Uterus (tissue), 4 donors: ENCODE results near the gene MFSD2A. TPM values are rescaled to one million over a fixed set of nuclear protein-coding genes. Genes with fewer than 3 reads are reported as not detected.

Experiments
- DNase-seq, 2 donors: peaks; one replicate each; pipeline ENCODE4 v3.0.0-alpha.2; 2019 to 2020
- H3K27ac ChIP-seq, 2 donors: fragments of 200-600 bp; sonication (generic); 1 replicate in 1 of 2; 2 replicates in 1 of 2; pipeline ENCODE4 v1.5.1; 2016 to 2018
- H3K27me3 ChIP-seq, 2 donors: fragments of 200-600 bp; sonication (generic); one replicate each; pipeline ENCODE4 v1.5.1; 2018 to 2019; ENCODE audit warnings: control low read depth in 1 of 2
- H3K36me3 ChIP-seq, 2 donors: fragments of 200-600 bp; sonication (generic); one replicate each; pipeline ENCODE4 v1.5.1; 2019; ENCODE audit warnings: control low read depth in 1 of 2
- H3K4me1 ChIP-seq, 2 donors: fragments of 200-600 bp; sonication (generic); one replicate each; pipeline ENCODE4 v1.5.1; 2018 to 2019; ENCODE audit warnings: control low read depth in 1 of 2
- H3K4me3 ChIP-seq, 2 donors: fragments of 200-600 bp; sonication (generic); 1 replicate in 1 of 2; 2 replicates in 1 of 2; pipeline ENCODE4 v1.5.1; 2018 to 2019; ENCODE audit warnings: mild to moderate bottlenecking in 1 of 2
- H3K9me3 ChIP-seq, 2 donors: fragments of 200-600 bp; sonication (generic); one replicate each; pipeline ENCODE4 v1.5.1; 2019; ENCODE audit warnings: control low read depth in 1 of 2
- POLR2A ChIP-seq, 2 donors: fragments of 450-650 bp; IDR thresholded peaks; one replicate each; pipeline ENCODE4 v1.6.1; 2016; ENCODE audit warnings: antibody characterized with exemption in 2 of 2, mild to moderate bottlenecking in 1 of 2, moderate library complexity in 1 of 2
- intact Hi-C: fragments of 100-400 bp; cut with DNase I; formaldehyde crosslinking; loops from one replicate; pipeline ENCODE4 v1.15.1; 2023; ENCODE audit warnings: low total_unique reads
- total RNA-seq, 4 donors: library from RNA; depleted of rRNA in 3 of 4; stranded (reverse); fragments of >200 nt in 3 of 4; gene quantifications; one replicate each; pipeline versions ENCODE4 v1.1.0 to v1.2.4, GENCODE V29; 2014 to 2023
- TF ChIP-seq, protein P1 (sequence below), 4 experiments: fragments of 200-600 bp in 2 of 4; fragments of 450-650 bp in 2 of 4; sonication (generic) in 2 of 4; IDR thresholded peaks; one replicate each; pipeline ENCODE4 v1.5.1; 2016 to 2019; ENCODE audit warnings: antibody characterized with exemption in 4 of 4, mild to moderate bottlenecking in 2 of 4, moderate library complexity in 1 of 4
- donor health status: DM: yes; HTN: yes; CAD: no.

Gene MFSD2A
- total RNA-seq: 10 to 100 TPM in 1 of 4 donors, 1 to 10 TPM in 3; 2.0 to 16.2 (median 6.5) TPM

DNA sequence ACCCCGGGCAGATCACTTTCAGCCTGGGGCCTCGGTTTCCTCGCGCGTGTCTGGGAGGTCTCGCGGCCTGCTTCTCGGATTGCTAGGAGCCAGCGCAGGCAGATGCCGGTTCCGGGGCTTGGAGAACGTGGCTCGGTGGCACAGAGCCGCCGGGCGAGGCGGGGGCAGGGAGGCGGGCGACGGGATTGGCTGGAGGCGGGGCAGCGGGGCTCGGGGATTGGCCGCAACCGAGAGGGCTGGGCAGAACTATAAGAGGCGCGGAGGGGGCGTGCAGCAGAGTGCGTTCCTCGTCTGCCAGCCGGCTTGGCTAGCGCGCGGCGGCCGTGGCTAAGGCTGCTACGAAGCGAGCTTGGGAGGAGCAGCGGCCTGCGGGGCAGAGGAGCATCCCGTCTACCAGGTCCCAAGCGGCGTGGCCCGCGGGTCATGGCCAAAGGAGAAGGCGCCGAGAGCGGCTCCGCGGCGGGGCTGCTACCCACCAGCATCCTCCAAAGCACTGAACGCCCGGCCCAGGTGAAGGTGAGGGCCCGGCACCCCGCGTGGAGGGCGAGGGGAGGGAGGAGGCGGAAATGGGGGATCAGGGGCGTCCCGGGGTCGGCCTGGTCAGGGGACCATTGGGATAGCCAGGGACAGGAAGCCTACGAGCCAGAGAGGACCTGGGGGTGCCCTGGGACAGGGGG lies at the start of gene MFSD2A:
MFSD2A (plus strand) TSS at position 276 of the 677 bp plus-strand sequence; CDS start at position 424, 148 bp downstream.
- peak within 1 kb of the TSS in 1 of 2 donors; percentile 71 for H3K27ac ChIP-seq
- H3K36me3 ChIP-seq: no peaks in the 10 kb centered on the region
- TF ChIP-seq, protein P1, sequence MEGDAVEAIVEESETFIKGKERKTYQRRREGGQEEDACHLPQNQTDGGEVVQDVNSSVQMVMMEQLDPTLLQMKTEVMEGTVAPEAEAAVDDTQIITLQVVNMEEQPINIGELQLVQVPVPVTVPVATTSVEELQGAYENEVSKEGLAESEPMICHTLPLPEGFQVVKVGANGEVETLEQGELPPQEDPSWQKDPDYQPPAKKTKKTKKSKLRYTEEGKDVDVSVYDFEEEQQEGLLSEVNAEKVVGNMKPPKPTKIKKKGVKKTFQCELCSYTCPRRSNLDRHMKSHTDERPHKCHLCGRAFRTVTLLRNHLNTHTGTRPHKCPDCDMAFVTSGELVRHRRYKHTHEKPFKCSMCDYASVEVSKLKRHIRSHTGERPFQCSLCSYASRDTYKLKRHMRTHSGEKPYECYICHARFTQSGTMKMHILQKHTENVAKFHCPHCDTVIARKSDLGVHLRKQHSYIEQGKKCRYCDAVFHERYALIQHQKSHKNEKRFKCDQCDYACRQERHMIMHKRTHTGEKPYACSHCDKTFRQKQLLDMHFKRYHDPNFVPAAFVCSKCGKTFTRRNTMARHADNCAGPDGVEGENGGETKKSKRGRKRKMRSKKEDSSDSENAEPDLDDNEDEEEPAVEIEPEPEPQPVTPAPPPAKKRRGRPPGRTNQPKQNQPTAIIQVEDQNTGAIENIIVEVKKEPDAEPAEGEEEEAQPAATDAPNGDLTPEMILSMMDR (IDR thresholded peaks at IDR 0.05): no peak
- peak; percentile 23 to 60 for TF ChIP-seq POLR2A (IDR thresholded peaks at IDR 0.05)
- DNase-seq: peak; percentile 87 to 88
- no peaks in the 10 kb centered on the region for H3K27me3 ChIP-seq
- H3K4me1 ChIP-seq: peaks cover 0 to 13% of the 10 kb centered on the region in 2 donors
- intact Hi-C loops: no loop called here
- H3K4me3 ChIP-seq: peak within 1 kb of the TSS; percentile 29 to 49
- H3K9me3 ChIP-seq: no peaks in the 10 kb centered on the region

DNA sequence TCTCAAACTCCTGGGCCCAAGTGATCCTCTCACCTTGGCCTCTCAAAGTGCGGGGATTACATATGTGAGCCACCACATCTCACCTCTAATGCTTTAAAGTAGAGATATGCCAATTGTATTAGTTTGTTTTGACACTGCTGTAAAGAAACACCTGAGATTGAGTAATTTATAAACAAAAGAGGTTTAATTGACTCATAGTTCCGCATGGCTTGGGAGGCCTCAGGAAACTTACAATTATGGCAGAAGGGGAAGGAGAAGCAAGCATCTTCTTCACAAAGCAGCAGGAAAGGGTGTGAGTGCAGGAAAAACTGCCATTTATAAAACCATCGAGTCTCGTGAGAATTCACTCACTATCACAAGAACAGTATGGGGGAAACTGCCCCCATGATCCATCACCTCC lies 49.8 kb upstream of the MFSD2A start:
- Histone ChIP-seq H3K4me3 (no peak overlapping the region), H3K9me3 (no peaks in the 10 kb centered on the region), H3K36me3 (no peaks in the 10 kb centered on the region), H3K27ac (no peak overlapping the region), H3K27me3 (peaks cover 4 to 9% of the 10 kb centered on the region in 2 donors), H3K4me1 (peaks cover 0 to 8% of the 10 kb centered on the region in 2 donors)
- DNase-seq: no peak
- TF ChIP-seq, protein P1 (IDR thresholded peaks at IDR 0.05): no peak
- no peak for TF ChIP-seq POLR2A (IDR thresholded peaks at IDR 0.05)
- intact Hi-C loops: no loop called here

DNA sequence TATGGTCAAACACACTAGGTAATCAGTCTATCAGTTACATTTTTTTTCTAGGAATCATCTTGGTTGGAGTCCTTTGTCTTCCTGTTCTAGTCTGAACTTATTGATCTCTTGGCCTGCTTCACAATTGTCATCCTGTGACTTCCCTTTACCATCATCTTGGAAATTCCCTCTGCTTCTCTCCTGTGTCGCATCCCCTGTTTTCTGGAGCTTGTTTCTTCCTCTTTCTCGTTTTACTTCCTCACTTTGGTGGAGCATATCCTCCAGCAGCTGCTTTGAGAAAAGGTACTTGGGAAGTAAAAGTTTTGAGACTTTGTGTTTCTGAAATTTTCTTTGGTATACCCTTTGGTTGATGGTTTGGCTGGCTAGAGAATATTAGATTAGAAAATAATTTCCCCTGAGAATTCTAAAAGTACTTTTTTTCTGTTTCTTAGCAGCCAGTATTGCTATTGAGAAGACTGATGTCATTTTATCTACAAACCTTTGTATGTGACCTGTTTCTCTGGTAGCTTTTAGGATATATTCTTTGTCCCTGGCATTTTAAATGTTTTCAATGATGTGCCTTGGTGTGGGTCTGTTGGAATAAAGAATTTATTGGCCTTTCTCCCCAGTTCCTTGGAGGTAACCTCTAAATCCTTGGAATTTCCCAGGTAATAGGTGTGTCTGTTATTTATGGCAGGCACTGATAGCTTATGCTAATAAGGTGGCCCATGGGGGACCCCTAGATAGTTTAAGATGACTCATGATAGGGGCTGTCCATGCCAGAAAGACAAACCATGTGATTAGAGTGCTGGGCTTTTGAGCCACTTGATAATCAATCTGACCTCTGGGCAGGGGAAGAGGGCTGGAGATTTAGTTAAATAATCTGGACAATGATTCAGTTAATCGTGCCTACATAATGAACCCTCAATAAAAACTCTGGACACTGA lies 47.2 kb upstream of the MFSD2A start:
- no peak overlapping the region for H3K27ac ChIP-seq
- no peak for DNase-seq
- no peak for TF ChIP-seq POLR2A (IDR thresholded peaks at IDR 0.05)
- TF ChIP-seq, protein P1 (IDR thresholded peaks at IDR 0.05): no peak
- no peaks in the 10 kb centered on the region for H3K9me3 ChIP-seq
- intact Hi-C loops: no loop called here
- H3K36me3 ChIP-seq: no peaks in the 10 kb centered on the region
- H3K27me3 ChIP-seq: peaks cover 0 to 4% of the 10 kb centered on the region in 2 donors
- H3K4me1 ChIP-seq: no peaks in the 10 kb centered on the region
- no peak overlapping the region for H3K4me3 ChIP-seq

DNA sequence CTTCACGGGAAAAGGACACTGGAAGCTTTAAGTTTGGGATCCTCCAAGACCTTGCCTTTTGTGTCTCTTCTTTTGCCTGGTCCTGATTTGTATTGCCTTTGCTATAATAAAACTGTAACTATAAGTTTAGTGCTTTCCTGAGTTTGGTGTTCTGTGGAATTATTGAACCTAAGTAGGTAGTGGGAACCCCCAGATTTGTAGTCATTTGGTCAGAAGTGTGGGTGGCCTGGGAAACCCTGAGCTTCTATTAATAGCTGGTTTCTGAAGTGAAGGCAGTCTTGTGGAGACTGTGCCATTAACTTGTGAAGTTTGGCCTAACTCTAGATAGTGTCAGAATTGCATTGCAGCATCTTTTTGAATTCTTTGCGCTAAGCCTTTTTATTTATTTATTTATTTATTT lies 46.4 kb upstream of the MFSD2A start:
- Histone ChIP-seq H3K27ac (no peak overlapping the region), H3K9me3 (no peaks in the 10 kb centered on the region)
- intact Hi-C loops: no loop called here

More for the DNA sequence above, 46.4 kb upstream of the MFSD2A start:
- no peak for TF ChIP-seq POLR2A (IDR thresholded peaks at IDR 0.05)
- TF ChIP-seq, protein P1 (IDR thresholded peaks at IDR 0.05): no peak
- H3K4me3 ChIP-seq: no peak overlapping the region
- H3K36me3 ChIP-seq: no peaks in the 10 kb centered on the region
- no peak for DNase-seq
- H3K27me3 ChIP-seq: peaks cover 0 to 4% of the 10 kb centered on the region in 2 donors
- H3K4me1 ChIP-seq: no peaks in the 10 kb centered on the region
